Measurements from ENCODE around the gene KNL1.
"Not testable (repeated sequence)": the region's sequence is repeated elsewhere in the genome, so short reads cannot be mapped to it uniquely, and the experiment has no call there.

KNL1 gene, protein sequence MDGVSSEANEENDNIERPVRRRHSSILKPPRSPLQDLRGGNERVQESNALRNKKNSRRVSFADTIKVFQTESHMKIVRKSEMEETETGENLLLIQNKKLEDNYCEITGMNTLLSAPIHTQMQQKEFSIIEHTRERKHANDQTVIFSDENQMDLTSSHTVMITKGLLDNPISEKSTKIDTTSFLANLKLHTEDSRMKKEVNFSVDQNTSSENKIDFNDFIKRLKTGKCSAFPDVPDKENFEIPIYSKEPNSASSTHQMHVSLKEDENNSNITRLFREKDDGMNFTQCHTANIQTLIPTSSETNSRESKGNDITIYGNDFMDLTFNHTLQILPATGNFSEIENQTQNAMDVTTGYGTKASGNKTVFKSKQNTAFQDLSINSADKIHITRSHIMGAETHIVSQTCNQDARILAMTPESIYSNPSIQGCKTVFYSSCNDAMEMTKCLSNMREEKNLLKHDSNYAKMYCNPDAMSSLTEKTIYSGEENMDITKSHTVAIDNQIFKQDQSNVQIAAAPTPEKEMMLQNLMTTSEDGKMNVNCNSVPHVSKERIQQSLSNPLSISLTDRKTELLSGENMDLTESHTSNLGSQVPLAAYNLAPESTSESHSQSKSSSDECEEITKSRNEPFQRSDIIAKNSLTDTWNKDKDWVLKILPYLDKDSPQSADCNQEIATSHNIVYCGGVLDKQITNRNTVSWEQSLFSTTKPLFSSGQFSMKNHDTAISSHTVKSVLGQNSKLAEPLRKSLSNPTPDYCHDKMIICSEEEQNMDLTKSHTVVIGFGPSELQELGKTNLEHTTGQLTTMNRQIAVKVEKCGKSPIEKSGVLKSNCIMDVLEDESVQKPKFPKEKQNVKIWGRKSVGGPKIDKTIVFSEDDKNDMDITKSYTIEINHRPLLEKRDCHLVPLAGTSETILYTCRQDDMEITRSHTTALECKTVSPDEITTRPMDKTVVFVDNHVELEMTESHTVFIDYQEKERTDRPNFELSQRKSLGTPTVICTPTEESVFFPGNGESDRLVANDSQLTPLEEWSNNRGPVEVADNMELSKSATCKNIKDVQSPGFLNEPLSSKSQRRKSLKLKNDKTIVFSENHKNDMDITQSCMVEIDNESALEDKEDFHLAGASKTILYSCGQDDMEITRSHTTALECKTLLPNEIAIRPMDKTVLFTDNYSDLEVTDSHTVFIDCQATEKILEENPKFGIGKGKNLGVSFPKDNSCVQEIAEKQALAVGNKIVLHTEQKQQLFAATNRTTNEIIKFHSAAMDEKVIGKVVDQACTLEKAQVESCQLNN (N-terminal part only)

DNA sequence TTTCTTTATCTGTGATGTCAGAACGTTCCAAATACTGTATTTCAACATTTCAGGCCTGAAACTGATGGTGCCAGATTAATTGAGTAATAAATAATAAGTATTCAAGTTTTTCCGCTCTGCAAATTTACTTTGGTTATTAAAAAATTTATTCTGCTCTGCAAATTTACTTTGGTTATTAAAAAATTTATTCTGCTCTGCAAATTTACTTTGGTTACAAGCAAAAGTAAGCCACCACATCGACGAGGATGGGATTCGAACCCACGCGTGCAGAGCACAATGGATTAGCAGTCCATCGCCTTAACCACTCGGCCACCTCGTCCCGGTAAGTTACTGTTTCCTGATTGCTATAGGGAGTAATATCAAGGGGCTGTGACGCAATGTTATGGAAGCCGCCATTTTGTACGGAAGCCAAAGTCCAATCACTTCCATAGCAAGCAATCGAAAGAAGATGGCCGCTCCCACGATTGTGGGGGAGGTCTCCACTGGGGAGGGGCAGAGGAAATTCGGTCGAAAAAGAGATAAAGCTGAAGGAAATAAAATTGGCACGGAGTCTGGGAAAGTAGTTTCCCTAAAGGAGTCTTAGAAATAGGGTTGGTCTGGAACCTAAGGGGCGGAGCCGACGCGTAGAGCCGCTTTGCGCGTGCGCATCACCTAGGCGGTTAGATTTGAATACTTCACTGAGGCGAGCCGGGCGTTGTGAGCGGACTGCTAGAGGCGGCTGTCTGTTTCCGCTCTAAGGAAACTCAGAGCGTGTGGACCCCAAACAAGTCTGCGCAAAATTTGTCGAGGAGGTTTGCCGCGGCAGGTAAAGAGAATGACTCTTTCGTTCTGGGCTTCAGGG is at the start of gene KNL1:
Gene KNL1 (plus strand): TSS at position 662 of the 841 bp plus-strand sequence. CDS start 8,683 bp downstream, outside the sequence.
- peak; percentile 84 for DNase-seq (ENCODE audit: low spot score)

DNA sequence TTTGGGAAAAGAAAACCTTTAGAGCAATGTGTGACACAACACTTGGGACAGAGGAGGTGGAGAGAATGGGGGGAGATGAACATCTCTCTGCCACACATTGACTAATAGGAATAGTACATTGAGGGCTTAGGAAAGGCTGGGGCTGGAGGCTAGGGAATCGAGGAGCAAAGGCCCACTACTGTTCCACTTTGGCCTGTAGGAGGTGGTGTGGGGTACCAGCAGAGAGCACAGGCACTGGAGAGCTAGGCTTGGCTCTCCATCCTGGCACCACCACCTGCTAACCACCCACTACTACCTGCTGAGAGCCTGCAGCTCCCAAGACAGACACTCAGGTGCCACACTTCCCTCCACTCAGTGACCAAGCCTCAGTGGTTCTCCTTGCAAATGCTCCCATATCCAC is 48.6 kb upstream of the KNL1 start:
- no peak for DNase-seq (ENCODE audit: low spot score)

DNA sequence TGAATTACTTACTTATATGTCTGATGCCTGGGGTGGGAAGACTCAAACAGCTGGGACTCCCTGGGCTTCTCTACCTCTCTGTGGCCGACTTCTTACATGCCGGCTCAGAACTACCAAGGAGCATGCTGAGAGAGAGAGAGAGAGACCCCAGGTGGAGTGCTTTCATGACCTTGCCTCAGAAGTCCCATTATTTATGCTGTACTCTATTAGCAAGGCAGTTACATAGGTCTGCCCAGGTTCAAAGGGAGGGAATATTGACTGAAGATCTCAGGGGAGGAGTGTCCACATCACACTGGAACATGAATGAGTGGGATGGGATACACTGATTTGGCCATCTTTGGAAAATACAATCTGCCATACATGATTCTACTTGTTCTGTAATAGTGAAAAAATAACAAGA is 45.4 kb upstream of the KNL1 start:
- no peak for DNase-seq (ENCODE audit: low spot score)

DNA sequence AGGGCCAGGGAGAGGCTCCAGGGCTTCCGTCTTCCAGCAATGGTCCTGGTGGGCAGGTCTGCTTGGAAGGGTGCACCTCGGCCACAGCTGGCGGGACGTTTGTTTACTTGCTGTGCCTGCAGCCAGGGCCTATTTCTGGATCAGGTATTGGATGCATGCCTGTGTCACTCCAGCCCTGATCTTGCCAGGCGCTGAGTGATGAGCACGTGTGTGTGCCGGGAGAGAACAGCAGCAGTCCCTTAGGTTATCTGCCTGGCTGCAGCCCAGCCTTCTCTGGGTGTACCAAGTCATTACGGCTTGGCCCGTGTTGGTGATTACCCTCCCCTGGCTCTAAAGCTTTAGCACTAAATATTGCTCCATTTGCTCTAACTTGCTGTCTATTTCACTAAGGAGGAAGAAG is 44.2 kb upstream of the KNL1 start:
- DNase-seq (ENCODE audit: low spot score) = no peak

DNA sequence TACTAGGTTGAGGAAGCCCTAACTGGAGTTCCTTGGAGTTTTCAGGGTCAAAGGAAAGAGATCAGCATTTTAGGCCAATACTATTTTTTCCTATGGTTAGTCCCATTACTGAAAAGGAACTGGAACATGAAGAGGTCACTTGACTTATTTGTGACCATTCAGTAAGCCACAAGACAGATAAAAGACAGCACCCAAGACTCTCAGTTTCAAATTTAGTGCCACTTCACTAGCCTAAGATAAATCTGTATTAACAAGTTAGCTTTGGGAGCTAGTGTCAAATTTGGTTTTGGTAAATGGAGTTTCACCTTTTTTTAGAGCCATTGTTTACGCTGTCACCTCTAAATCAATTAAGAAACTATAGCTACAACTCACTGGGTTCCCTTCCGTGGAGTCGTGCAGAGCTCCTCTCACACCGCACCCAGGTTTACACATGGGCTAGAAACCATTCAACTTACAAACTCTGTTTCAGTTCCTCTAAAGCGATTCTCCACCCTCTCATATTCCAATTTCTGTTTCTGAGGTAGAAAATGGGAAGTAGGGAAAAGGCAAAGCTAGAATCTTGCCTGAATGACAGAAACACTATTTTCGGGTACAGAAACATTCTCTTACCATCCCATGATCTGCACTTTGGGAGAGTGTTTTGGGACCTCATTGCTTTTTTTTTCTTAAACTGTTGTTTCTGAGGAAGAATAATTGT is 43.6 kb upstream of the KNL1 start:
- DNase-seq (ENCODE audit: low spot score) = no peak

DNA sequence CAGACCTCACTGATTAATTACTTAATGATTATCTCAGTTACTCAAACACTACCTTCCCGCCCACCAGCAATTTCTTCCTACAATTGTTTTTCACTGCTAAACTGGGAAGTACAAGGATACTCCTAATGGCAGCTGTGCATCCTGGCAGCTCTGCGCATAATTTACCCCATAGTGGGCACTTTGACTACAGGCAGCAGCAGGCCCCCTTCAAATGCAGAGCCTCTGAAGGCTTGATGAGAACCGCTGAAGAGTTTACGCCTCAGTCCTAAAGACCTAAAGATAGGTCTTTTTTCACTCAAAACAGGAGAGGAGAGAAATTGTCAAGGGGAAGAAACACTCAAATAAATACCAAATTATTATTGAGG is 39.9 kb upstream of the KNL1 start:
- no peak for DNase-seq (ENCODE audit: low spot score)

DNA sequence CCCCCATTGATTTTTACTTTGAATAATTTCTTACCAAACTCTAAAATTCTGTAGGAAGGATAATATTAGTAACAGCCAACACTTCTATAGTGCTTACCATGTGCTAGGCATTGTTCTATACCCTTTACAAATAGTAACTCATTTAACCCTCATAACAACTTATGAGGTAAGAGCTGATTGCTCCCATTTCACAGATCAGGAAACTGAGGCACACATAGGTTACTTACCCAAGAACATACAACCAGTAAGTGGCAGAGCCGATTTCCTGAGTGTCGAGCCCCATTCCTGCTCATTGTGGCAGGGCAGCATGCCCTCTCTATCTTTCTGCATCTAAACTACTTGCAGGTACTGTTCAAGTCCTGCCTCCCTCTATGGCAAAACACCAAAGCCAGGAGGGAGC is 38.2 kb upstream of the KNL1 start:
- no peak for DNase-seq (ENCODE audit: low spot score)

DNA sequence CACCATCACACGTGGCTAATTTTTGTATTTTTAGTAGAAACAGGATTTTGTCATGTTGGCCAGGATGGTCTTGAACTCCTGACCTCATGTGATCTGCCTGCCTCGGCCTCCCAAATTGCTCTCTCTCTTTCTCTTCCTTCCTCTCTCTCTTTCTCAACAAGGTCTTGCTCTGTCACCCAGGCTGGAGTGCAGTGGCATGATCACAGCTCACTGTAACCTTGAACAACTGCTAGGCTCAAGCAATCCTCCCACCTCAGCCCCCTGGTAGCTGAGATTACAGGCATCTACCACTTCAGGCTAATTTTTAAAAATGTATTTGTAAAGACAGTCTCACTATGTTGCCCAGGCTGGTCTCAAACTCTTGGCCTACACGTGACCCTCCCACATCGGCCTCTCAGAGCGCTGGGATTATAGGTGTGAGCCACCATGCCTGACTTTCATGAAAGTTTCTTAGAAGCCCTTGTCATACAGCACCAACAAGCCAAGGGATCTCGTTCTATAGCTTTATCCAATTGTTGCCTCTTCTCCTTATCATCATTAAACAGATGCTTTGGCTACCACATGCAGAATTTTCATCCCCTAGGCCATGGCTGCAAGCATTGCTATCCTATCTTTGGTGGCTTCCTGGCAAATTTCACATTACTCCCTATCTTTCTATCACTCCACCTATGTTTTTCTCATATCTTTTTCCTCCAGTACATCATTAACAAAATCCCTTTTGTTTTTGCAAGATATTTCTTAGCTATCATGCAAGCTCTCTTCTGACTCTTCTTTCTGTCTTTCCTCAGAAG is 34.9 kb upstream of the KNL1 start:
- no peak for DNase-seq (ENCODE audit: low spot score)

DNA sequence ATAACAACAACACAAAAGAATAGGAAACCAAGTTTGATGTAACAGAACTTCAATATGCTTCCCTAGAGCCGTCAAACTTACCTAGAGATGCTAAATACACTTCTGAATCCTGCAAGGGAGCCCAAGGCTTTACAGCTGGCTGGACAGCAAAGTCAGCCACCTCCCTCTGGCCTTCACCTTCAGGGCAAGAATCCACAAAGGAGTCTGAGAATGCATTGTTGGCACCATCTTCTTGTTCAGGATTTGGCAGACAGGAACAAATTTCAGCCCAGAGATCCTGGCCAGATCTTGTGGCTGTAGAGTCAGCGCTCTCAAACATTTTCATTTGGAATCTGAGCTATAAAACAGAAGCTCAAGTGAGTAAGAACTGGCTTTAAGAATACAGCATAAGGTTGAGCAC is 31.4 kb upstream of the KNL1 start:
- DNase-seq (ENCODE audit: low spot score) = no peak

DNA sequence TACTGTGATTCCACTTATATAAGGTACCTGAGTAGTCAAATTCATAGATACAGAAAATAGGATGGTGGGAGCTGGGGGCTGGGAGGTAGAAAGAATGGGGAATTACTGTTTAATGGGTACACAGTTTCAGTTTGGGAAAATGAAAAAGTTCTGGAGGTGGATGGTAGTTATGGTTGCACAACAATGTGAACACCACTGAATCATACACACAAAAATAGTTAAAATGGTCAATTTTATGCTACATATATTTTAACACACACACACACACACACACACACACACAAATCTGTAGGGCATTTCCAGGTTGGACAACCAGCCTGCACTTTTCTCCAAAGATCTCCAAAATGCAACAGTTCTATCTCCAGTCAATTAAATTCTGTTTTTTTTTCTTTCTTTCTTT is 30.6 kb upstream of the KNL1 start:
- DNase-seq (ENCODE audit: low spot score) = no peak

DNA sequence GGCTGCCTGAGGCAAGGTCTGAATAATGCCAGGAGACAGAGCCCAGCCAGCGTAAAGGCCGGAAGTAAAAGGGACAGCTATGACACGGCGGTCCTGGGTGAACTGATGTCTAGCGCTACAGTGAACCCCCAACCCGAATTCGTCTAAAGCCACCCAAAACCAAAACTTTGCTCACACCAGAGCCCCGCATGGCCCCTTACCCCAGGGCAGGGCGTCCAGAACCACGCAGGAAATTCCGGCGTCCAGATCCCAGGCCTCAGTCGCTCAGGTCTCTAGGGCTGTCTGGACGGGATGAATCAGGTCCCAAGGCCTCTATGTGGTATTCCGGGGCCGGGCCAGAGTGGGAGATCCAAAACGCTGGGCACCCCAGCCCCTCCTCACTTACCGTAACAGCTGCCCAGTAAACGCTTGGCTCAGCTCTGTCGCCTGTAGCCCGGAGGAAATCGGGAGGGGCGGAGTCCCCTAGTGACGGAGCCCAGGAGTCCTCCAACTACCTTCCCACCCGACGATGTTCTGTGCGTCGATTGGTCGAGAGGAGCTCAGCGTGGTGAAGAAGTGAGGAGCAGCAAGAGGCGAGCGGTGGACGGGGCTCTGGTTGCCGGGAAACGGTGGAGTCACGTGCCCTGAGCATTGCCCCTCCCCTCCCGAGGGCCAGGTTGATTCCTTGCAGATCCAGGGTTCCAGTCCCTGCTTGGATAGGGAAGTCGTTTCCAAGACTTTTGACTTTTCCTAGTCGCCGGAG is 29.3 kb upstream of the KNL1 start, which contains the start of gene CCDC32:
Gene CCDC32 (minus strand): TSS at position 452 of the 742 bp plus-strand sequence. CDS start 2,027 bp downstream, outside the sequence.
- peak; percentile 99 for DNase-seq (ENCODE audit: low spot score)

DNA sequence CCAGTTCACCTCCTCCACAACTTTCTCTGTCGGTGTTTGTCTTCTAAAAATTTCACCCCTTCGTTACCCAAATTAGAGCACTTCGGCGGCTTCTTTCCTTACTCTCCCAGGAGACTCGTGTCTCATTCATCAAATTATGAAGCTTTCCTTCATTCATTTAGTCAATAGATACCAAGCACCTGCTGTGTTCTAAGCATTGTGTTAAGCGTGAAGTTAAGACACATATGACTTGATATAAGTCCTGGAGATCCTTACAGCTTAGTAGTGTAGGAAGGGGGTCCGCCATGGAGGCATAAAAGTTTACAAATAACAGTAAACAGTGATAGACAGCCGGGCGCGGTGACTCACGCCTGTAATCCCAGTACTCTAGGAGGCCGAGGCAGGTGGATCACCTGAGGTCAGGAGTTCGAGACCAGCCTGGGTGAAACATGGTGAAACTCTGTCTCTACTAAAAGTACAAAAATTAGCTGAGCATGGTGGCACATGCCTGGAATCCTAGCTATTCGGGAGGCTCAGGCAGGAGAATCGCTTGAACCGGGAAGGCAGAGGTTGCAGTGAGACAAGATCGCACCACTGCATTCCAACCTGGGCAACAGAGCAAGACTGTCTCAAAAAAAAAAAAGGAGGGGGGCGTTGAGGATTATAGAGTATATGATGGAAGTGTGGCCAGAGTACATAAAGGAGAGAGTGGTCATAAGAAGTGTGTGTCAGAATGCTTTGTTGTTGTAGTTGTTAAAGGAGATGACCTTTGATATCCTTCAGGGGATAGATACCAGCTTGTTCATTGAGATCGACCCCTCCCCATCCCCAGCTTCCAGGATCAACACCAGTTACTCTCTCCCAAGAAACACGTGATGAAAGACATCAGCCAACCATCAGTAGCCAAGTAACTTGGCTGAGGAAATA is 28.5 kb upstream of the KNL1 start:
- DNase-seq (ENCODE audit: low spot score) = no peak

DNA sequence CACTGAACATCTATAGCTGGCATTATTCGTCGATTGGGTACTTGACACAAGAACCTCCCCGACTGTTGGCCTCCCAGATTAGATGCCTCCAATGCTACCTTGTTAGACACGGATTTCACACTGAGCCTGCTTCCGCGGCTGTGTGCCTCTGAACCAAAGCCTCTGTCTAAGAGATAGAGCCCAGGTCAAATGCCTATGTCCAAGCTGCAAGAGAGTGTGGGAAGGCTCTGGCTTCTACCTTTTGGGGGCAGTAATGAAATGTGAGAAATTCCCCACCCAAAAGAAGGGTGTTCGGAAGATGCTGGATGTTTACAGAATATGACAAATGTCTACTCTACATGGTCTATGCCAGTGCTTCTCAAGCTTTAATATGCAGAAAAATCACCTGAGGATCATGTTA is 26.9 kb upstream of the KNL1 start:
- peak; percentile 16 for DNase-seq (ENCODE audit: low spot score)

DNA sequence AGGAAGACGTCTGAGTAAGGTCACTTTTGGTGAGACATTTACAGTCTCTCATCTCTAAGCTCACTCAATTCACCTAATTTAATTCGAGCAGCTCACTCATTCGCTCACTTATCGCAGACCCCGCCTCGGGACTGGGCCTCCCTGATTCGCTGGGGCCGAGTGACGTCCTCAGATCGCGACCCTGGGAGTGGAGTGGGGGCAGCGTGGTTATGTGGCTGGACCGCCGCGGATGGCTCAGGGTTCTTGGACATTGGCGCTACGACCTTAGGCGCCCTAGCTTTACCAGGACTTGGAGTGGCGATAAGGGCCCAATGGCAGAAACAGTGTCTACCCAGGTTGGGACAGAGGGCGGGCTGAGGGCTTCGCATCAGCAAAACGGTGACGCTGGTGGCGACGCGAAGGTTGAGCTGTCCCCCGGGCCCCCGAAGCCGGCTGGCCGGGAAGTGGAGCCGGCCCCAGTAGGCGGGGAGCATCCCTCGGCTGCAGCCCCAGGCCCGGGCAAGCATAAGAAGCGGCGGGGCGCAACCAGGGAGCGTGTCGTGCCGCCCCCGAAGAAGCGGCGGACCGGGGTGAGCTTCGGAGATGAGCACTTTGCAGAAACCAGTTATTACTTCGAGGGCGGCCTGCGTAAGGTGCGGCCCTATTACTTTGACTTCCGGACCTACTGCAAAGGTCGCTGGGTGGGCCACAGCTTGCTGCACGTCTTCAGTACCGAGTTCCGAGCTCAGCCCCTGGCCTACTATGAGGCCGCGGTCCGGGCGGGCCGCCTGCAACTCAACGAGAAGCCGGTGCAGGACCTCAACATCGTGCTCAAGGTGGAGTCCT is 24.7 kb upstream of the KNL1 start, which contains the start of gene RPUSD2:
Gene RPUSD2 (plus strand): TSS at position 171 of the 825 bp plus-strand sequence. CDS start 39 bp downstream, at position 210.
- DNase-seq (ENCODE audit: low spot score) = peak; percentile 97

DNA sequence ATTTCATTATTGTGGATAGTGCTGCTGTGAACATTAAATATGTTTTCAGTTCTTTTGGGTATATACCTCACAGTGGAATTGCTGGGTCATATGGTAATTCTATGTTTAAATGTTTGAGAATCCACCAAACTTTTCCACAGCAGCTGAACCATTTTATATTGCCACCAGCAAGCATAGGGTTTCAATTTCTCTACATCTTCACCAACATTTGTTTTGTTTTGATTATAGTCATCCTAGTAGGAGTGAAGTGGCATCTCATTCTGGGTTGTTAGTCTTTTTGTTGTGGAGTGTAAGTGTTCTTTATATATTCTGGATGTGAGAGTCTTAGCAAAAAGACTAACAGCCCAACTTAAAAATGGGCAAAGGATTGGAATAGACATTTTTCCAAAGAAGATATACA is 18.9 kb upstream of the KNL1 start:
- DNase-seq (ENCODE audit: low spot score) = no peak

DNA sequence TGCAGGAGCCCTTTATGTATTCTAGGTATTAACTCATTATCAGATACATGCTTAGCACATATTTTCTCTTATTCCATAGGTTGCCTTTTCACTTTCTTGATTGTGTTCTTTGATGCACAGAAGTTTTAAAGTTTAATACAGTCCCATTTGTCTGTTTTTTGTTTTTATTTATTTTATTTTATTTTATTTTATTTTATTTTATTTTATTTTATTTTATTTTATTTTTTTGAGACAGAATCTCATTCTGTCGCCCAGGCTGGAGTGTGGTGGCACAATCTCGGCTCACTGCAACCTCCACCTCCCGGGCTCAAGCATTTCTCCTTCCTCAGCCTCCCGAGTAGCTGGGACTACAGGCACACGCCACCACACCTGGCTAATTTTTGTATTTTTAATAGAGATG is 17.1 kb upstream of the KNL1 start:
- not testable (repeated sequence) for DNase-seq (ENCODE audit: low spot score)

DNA sequence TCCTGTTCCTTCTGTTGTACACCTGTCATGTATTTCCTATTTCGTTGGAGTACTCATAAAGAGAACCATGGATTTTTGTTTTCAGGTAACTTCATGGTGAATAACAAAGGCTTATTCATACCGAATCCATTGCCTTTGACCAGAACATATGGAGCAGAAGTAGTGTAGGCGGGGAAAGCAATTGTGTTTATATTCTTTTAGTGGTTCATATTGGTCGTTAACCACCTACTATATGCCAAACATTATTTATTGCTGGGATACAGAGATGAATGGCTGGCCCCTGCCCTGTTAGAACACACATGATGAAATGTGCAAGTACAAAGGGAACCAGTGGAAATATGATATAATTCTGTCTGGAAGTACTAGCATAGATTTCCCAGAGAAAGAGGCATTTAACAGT is 15.2 kb upstream of the KNL1 start:
- no peak for DNase-seq (ENCODE audit: low spot score)

All from hepatic stellate cell (primary cell).